Fibroblast of lung (primary cell): ENCODE results near the gene DZIP1L.

Experiments used
- EZH2 ChIP-seq: IDR thresholded peaks from 2 replicates; pipeline ENCODE4 v1.5.1; 2012; ENCODE audit warnings: low read length, control low read depth, mild to moderate bottlenecking; ENCODE audit errors: missing control alignments
- TF ChIP-seq, protein P1 (sequence below), 2 donors: IDR thresholded peaks in 1 of 2; conservative IDR thresholded peaks in 1 of 2; 1 replicate in 1 of 2; 2 replicates in 1 of 2; pipeline ENCODE4 v1.5.1; 2011 to 2012; ENCODE audit warnings: low read length in 2 of 2, control low read depth in 1 of 2, inconsistent platforms in 1 of 2, low read depth in 1 of 2, mild to moderate bottlenecking in 1 of 2

DNA sequence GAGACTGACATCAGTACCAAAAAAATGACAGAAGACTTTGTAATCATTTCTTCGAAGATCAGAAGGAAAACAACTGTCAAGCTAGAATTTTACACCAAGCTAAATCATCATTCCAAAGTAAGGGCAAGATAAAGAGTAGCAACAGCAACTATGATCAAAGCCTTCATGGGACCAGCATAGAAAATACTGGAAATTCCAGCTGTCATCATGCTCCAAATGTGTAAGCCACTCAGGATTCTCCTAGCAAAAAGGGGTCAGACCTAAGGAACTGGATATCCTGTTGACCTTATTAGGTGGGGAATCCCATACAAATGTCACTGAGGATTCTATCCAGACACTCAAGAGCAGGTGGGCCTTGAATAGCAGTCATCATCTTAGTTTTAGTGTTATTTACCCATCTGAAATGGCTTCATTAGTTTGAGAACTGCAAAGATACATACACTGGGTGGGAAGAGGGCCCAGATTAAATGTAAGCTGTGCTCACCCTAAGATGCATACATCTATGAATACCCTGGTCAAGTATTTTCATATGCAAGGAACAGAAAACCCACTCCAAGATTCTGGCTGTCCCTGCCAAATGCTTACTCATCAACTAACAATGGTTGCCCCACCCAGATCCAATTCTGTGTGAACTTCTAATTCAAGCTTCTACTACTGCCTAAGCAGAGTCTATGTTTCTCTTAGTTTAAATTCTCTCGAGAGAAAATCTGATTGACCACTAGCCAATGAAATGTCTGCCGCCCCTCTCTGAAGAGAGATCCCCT lies 72.0 kb downstream of the DZIP1L start:
- TF ChIP-seq, protein P1, sequence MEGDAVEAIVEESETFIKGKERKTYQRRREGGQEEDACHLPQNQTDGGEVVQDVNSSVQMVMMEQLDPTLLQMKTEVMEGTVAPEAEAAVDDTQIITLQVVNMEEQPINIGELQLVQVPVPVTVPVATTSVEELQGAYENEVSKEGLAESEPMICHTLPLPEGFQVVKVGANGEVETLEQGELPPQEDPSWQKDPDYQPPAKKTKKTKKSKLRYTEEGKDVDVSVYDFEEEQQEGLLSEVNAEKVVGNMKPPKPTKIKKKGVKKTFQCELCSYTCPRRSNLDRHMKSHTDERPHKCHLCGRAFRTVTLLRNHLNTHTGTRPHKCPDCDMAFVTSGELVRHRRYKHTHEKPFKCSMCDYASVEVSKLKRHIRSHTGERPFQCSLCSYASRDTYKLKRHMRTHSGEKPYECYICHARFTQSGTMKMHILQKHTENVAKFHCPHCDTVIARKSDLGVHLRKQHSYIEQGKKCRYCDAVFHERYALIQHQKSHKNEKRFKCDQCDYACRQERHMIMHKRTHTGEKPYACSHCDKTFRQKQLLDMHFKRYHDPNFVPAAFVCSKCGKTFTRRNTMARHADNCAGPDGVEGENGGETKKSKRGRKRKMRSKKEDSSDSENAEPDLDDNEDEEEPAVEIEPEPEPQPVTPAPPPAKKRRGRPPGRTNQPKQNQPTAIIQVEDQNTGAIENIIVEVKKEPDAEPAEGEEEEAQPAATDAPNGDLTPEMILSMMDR (conservative IDR thresholded peaks at IDR 0.05 in 1 of 2, IDR thresholded peaks at IDR 0.05 in 1 of 2; ENCODE audit: low read depth in 1 of 2, low read length in 2 of 2), result no peak
- no peak for TF ChIP-seq EZH2
